Muscle of arm (tissue), 14 donors: Measurements from ENCODE around the gene EIF3F. TPM values are rescaled to one million over a fixed set of nuclear protein-coding genes. Genes with fewer than 3 reads are reported as not detected.

Experiments
- DNase-seq: peaks from one replicate; pipeline ENCODE4 v3.0.0-alpha.2; 2013
- long read RNA-seq, 11 donors: transcript quantifications; one replicate each; lab custom pipeline, GENCODE V29; 2026
- polyA plus RNA-seq, 12 donors: library from polyadenylated mRNA; unstranded; fragments of 120-200 nt; gene quantifications; one replicate each; pipeline ENCODE4 v1.2.1, GENCODE V29; 2013; ENCODE audit not compliant: insufficient read length in 12 of 12

Gene EIF3F
- polyA plus RNA-seq, result 100 to 1,000 TPM; 224 to 613 (median 377) TPM
- long read RNA-seq, donor 1, transcript EIF3F-203 (3 exons, 609 nt), result minor isoform, 8 of 202 reads
- long read RNA-seq, donor 1, transcript EIF3F-201 (8 exons, 1,254 nt), result major isoform, 145 of 202 reads
- long read RNA-seq, donor 1, partial matches to known transcripts, result 48 of 202 reads
- long read RNA-seq, donor 1, other reads (novel, unspliced or antisense), result 0 of 202 reads
- long read RNA-seq, donor 2, transcript EIF3F-201 (8 exons, 1,254 nt), result major isoform, 290 of 339 reads
- long read RNA-seq, donor 2, partial matches to known transcripts, result 30 of 339 reads
- long read RNA-seq, donor 2, other reads (novel, unspliced or antisense), result 11 of 339 reads
- long read RNA-seq, donor 3, transcript EIF3F-201 (8 exons, 1,254 nt), result major isoform, 110 of 120 reads
- long read RNA-seq, donor 3, partial matches to known transcripts, result 6 of 120 reads
- long read RNA-seq, donor 3, other reads (novel, unspliced or antisense), result 0 of 120 reads
- long read RNA-seq, donor 4, transcript EIF3F-201 (8 exons, 1,254 nt), result major isoform, 69 of 73 reads
- long read RNA-seq, donor 4, partial matches to known transcripts, result 0 of 73 reads
- long read RNA-seq, donor 4, other reads (novel, unspliced or antisense), result 0 of 73 reads
- long read RNA-seq, donor 5, result 0 reads
- long read RNA-seq, donor 6, transcript EIF3F-201 (8 exons, 1,254 nt), result major isoform, 107 of 137 reads
- long read RNA-seq, donor 6, transcript EIF3F-203 (3 exons, 609 nt), result minor isoform, 5 of 137 reads
- long read RNA-seq, donor 6, partial matches to known transcripts, result 24 of 137 reads
- long read RNA-seq, donor 6, other reads (novel, unspliced or antisense), result 0 of 137 reads
- long read RNA-seq, donor 7, transcript EIF3F-201 (8 exons, 1,254 nt), result major isoform, 84 of 100 reads
- long read RNA-seq, donor 7, partial matches to known transcripts, result 11 of 100 reads
- long read RNA-seq, donor 7, other reads (novel, unspliced or antisense), result 0 of 100 reads
- long read RNA-seq, donor 8, transcript EIF3F-203 (3 exons, 609 nt), result minor isoform, 5 of 281 reads
- long read RNA-seq, donor 8, transcript EIF3F-201 (8 exons, 1,254 nt), result major isoform, 233 of 281 reads
- long read RNA-seq, donor 8, partial matches to known transcripts, result 41 of 281 reads
- long read RNA-seq, donor 8, other reads (novel, unspliced or antisense), result 0 of 281 reads
- long read RNA-seq, donor 9, transcript EIF3F-201 (8 exons, 1,254 nt), result major isoform, 132 of 149 reads
- long read RNA-seq, donor 9, partial matches to known transcripts, result 12 of 149 reads
- long read RNA-seq, donor 9, other reads (novel, unspliced or antisense), result 0 of 149 reads
- long read RNA-seq, donor 10, transcript EIF3F-203 (3 exons, 609 nt), result minor isoform, 5 of 251 reads
- long read RNA-seq, donor 10, transcript EIF3F-201 (8 exons, 1,254 nt), result major isoform, 217 of 251 reads
- long read RNA-seq, donor 10, partial matches to known transcripts, result 19 of 251 reads
- long read RNA-seq, donor 10, other reads (novel, unspliced or antisense), result 7 of 251 reads
- long read RNA-seq, donor 11, transcript EIF3F-201 (8 exons, 1,254 nt), result major isoform, 230 of 281 reads
- long read RNA-seq, donor 11, transcript EIF3F-203 (3 exons, 609 nt), result minor isoform, 5 of 281 reads
- long read RNA-seq, donor 11, partial matches to known transcripts, result 40 of 281 reads
- long read RNA-seq, donor 11, other reads (novel, unspliced or antisense), result 5 of 281 reads

- DNase-seq, result peak; percentile 98
Observed at GRCh38 chr11:7986768-7987559, at the start of gene EIF3F. Gene EIF3F, plus strand, starts transcription at chr11:7987337. Its CDS starts 16 bp downstream, at chr11:7987353.

- DNase-seq, result no peak
Observed at GRCh38 chr11:7941146-7941545, 46.0 kb upstream of the EIF3F start.

- DNase-seq, result no peak
Observed at GRCh38 chr11:7941608-7942007, 45.5 kb upstream of the EIF3F start, which contains the start of gene OR10A3. Gene OR10A3, minus strand, starts transcription at chr11:7941708. Its CDS starts 2,188 bp downstream, at chr11:7939520.

- no peak for DNase-seq
Observed at GRCh38 chr11:7944123-7944522, 43.0 kb upstream of the EIF3F start.

- DNase-seq, result no peak
Observed at GRCh38 chr11:7949934-7950333, 37.2 kb upstream of the EIF3F start.

DNA sequence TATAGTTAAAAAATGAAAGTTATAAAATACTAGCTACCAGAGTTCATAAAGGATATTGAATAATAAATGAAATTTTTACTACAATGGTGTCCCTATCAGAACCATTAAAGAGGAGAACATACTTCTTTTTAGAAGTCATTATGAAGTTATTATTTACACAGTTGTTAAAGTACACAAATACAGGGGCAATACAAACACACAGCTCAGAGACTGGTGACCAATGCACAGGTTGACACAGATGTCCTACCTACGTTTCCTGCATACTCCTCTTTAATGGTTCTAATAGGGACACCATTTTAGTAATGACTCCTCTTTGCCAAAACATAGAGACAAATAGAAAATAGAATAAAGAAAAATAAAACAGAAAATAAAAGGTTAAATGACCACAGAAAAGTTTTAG lies 31.9 kb upstream of the EIF3F start:
- no peak for DNase-seq

GRCh38 chr11:7964261-7964660 lies 22.9 kb upstream of the EIF3F start:
- DNase-seq, result no peak

DNA sequence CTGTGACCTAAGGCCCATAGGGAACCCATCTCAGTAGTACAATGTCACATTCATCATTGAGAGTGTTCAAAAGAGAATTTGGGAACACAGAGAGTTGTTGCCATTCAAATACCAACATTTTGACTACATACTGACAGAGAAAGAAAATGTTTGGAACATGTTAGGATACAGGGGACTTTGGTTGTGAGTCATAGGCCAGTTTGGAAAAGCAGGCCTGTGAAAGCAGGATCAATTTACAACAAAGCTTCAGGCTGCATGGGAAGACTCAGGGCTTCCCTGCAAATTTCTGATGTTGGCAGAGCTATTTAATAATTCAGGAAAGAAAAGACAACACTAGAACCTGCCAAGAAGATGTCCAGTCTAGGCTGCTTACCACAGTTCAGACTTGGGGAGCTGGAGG lies 22.3 kb upstream of the EIF3F start:
- no peak for DNase-seq

- DNase-seq, result no peak
Observed at GRCh38 chr11:7965386-7965785, 21.8 kb upstream of the EIF3F start, which contains the start of gene NLRP10. Gene NLRP10, minus strand, starts transcription at chr11:7965447. Its CDS starts 1,952 bp downstream, at chr11:7963495.

DNA sequence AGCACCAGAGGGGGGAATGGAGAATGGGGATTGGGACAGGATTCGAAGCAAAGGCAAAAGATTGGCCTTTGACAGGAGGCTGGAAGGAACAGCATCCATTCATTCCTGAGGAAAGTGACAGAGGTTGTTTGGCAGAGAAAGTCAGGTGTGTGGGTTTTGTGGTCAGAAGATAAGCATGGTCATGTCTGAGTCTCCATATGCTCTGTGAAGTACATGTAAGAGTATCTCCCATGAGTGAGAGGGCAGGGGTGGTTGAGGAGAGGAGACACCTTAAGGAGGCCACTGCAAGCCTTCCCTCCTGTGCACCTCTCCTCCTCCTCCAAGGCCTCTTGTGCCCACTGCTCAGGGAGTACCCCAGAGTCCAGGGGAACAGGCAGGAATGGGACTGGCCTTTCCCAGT lies 20.0 kb upstream of the EIF3F start:
- DNase-seq, result no peak

- no peak for DNase-seq
Observed at GRCh38 chr11:7967826-7968225, 19.3 kb upstream of the EIF3F start.

- DNase-seq, result no peak
Observed at GRCh38 chr11:7968686-7969085, 18.5 kb upstream of the EIF3F start.

DNA sequence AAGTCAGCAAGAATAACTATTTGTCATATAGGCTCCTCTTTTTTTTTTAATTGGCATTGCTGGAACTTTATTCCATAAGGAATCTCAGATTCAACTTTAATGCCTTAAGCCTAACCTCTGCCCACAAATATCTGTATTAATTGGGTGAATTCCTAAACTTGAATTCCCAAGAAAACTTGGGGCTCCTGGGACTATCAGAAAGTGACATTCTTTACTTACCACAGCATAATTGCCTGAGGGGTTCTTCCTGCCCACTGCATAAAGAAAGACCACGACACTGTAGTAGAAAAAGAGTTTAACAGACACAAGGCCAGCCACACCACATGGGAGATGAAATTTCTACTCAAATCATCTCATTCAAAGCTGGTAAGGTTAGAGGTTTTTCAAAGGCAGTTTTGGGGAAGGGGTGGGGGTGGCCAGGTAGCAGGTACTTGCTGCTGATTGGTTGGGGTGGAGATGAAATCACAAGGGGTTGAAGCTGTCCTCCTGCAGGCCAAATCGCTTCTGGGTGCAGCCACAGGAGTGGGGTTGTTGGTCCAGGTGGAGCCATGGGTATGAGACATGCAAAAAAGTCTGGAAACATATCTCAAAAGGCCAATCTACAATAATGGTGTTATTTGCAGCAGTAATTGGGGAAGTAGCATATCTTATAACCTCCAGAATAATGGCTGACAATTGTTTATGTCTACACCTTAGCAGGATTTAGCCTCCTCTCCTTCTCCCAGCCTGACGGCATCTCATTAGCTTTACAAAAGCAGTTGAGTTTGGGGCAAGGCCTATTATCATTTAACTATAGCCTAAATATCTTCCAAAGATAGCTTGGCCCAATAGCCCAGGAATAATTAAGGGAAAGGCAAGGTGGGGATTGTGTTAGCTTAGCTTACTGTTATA lies 17.1 kb upstream of the EIF3F start:
- DNase-seq, result no peak

DNA sequence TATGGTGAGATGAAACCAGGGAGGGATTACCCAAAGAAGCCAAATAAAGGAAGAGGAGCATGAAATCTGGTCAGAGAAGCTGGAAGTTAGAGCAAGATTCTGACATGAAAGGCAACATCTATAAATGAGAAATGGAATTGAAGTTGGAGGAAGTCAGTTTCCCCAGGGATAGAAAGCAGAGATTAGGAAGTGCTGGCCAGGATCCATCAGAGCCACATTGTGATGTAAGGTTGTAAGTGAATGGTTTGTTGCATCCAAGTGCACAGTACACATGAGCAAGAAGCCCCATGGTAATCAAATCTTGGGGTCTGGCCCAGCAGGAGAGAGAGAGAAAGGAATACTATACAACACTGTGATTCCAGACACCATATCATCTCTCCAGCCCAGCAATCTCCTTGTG lies 15.3 kb upstream of the EIF3F start:
- DNase-seq, result no peak

DNA sequence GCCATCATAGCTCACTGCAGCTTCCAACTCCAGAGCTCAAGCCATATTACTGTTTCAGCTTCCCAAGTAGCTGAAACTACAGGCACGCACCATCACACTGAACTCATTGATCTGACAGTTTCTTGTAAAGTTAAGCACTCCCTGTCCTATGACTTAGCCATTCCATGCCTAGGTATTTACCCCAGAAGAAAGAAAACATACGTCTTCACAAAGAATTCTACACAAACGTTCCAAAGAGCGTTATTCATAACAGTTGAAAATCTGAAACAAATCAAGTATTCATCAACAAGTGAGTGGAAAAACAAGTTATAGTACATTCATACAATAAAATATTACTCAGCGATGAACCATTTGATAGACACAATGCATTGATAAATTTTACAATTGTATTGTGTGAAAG lies 14.1 kb upstream of the EIF3F start:
- no peak for DNase-seq

- no peak for DNase-seq
Observed at GRCh38 chr11:7974668-7975067, 12.5 kb upstream of the EIF3F start.

DNA sequence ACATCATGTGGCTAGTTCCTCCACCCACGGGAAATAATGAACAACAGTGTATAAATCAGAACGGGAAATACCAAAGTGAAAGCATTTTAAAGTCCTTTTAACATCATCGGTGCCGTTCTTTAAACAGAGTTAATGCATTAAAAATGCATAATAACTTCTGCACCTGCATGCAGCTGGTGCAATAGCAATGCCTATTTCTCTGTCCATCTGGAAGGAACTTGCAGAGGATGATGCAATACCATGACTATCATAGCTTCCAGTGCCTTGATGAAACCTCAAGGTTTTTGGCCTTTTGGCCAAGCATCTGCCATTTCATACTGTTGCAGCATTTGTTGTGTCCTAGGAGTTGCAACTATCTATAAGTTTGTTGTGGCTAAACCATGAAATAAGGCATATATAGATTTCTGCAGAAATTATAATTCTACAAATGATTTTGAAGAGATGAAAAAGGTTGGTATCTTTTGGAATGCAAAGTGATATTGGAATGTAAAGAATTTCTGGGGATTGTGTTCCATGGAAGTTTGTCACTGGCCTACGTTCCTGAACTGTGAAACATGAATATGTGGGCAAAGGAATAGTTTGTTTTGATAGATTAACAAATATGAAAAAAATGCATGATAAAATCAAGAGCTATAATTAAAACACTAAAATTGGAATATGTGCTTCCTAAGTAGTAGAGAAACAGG lies 9.8 kb upstream of the EIF3F start:
- no peak for DNase-seq

GRCh38 chr11:7981619-7982157 lies 5.4 kb upstream of the EIF3F start:
- DNase-seq, result no peak
